GM23338 (cell line): Measurements from ENCODE around the gene BICD2.

Source experiments
- EZH2phosphoT487 ChIP-seq: fragments of 200-600 bp; sonication (generic); IDR thresholded peaks from one replicate; pipeline ENCODE4 v1.8.1; 2018; ENCODE audit warnings: antibody characterized with exemption; ENCODE audit not compliant: unreplicated experiment
- JUNB ChIP-seq: IDR thresholded peaks from one replicate; pipeline ENCODE4 v1.6.1; 2016; ENCODE audit warnings: antibody characterized with exemption; ENCODE audit not compliant: unreplicated experiment
- TF ChIP-seq, protein P1 (sequence below), 2 experiments: fragments of 200-600 bp in 1 of 2; sonication (generic) in 1 of 2; conservative IDR thresholded peaks; 2 replicates each; pipeline versions ENCODE4 v1.5.1 to v1.6.1; 2016 to 2017; ENCODE audit warnings: antibody characterized with exemption in 2 of 2, low read depth in 2 of 2, mild to moderate bottlenecking in 2 of 2, moderate library complexity in 1 of 2
- TF ChIP-seq, protein P2 (sequence below): IDR thresholded peaks from one replicate; pipeline ENCODE4 v1.6.1; 2018; ENCODE audit warnings: antibody characterized with exemption; ENCODE audit not compliant: unreplicated experiment
- TF ChIP-seq, protein P3 (sequence below): IDR thresholded peaks from 2 replicates; pipeline ENCODE4 v1.6.1; 2016; ENCODE audit warnings: antibody characterized with exemption

DNA sequence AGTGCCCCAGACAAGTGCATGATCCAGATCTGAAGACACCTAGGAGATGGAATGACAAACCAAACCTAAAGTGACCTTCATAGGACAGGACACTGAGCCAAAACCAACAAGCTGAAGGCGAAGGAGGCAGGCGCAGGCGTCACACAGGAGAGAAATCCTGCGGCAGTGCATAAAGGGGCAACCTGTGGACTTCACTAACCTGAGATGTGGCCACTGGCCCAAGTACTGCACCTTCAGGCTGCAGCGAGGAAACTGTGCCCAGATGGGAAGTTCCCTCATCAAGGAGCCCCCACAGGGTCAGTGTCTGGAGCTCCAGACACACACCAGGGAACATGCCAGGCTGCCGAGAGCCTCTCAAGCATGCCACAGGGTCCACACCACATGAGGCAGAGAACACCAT lies 98.4 kb downstream of the BICD2 start:
- TF ChIP-seq, protein P1, sequence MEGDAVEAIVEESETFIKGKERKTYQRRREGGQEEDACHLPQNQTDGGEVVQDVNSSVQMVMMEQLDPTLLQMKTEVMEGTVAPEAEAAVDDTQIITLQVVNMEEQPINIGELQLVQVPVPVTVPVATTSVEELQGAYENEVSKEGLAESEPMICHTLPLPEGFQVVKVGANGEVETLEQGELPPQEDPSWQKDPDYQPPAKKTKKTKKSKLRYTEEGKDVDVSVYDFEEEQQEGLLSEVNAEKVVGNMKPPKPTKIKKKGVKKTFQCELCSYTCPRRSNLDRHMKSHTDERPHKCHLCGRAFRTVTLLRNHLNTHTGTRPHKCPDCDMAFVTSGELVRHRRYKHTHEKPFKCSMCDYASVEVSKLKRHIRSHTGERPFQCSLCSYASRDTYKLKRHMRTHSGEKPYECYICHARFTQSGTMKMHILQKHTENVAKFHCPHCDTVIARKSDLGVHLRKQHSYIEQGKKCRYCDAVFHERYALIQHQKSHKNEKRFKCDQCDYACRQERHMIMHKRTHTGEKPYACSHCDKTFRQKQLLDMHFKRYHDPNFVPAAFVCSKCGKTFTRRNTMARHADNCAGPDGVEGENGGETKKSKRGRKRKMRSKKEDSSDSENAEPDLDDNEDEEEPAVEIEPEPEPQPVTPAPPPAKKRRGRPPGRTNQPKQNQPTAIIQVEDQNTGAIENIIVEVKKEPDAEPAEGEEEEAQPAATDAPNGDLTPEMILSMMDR (conservative IDR thresholded peaks at IDR 0.05; ENCODE audit: low read depth in 2 of 2) = no peak
- TF ChIP-seq EZH2phosphoT487 (no peak), JUNB (no peak)
- TF ChIP-seq, protein P2, sequence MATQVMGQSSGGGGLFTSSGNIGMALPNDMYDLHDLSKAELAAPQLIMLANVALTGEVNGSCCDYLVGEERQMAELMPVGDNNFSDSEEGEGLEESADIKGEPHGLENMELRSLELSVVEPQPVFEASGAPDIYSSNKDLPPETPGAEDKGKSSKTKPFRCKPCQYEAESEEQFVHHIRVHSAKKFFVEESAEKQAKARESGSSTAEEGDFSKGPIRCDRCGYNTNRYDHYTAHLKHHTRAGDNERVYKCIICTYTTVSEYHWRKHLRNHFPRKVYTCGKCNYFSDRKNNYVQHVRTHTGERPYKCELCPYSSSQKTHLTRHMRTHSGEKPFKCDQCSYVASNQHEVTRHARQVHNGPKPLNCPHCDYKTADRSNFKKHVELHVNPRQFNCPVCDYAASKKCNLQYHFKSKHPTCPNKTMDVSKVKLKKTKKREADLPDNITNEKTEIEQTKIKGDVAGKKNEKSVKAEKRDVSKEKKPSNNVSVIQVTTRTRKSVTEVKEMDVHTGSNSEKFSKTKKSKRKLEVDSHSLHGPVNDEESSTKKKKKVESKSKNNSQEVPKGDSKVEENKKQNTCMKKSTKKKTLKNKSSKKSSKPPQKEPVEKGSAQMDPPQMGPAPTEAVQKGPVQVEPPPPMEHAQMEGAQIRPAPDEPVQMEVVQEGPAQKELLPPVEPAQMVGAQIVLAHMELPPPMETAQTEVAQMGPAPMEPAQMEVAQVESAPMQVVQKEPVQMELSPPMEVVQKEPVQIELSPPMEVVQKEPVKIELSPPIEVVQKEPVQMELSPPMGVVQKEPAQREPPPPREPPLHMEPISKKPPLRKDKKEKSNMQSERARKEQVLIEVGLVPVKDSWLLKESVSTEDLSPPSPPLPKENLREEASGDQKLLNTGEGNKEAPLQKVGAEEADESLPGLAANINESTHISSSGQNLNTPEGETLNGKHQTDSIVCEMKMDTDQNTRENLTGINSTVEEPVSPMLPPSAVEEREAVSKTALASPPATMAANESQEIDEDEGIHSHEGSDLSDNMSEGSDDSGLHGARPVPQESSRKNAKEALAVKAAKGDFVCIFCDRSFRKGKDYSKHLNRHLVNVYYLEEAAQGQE = no peak
- TF ChIP-seq, protein P3, sequence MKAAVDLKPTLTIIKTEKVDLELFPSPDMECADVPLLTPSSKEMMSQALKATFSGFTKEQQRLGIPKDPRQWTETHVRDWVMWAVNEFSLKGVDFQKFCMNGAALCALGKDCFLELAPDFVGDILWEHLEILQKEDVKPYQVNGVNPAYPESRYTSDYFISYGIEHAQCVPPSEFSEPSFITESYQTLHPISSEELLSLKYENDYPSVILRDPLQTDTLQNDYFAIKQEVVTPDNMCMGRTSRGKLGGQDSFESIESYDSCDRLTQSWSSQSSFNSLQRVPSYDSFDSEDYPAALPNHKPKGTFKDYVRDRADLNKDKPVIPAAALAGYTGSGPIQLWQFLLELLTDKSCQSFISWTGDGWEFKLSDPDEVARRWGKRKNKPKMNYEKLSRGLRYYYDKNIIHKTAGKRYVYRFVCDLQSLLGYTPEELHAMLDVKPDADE = no peak
